K562 (cell line): ENCODE results near the gene INTS1. TPM values are rescaled to one million over a fixed set of nuclear protein-coding genes. Genes with fewer than 3 reads are reported as not detected.

ENCODE experiments used
- ATF1 ChIP-seq, 2 experiments: fragments of 450-650 bp in 1 of 2; IDR thresholded peaks; 2 replicates each; pipeline ENCODE4 v1.6.1; 2016; ENCODE audit warnings: missing compliant biosample characterization in 1 of 2, missing genetic modification characterization in 1 of 2
- BRCA1 ChIP-seq, 2 experiments: fragments of 450-650 bp in 1 of 2; sonication (generic) in 1 of 2; formaldehyde crosslinking in 1 of 2; IDR thresholded peaks; 2 replicates each; pipeline versions ENCODE4 v1.5.0 to v1.6.1; 2017 to 2020; ENCODE audit warnings: mild to moderate bottlenecking in 1 of 2, missing genetic modification reagents in 1 of 2
- HDAC1 ChIP-seq, 2 experiments: fragments of 450-650 bp; IDR thresholded peaks; 2 replicates each; pipeline ENCODE4 v1.6.1; 2016 to 2017; ENCODE audit warnings: inconsistent platforms in 1 of 2, mild to moderate bottlenecking in 1 of 2, moderate library complexity in 1 of 2
- KDM4B ChIP-seq, 2 experiments: fragments of 450-650 bp in 1 of 2; sonication (generic) in 1 of 2; IDR thresholded peaks; 2 replicates each; pipeline ENCODE4 v1.6.1; 2016 to 2017; ENCODE audit warnings: borderline replicate concordance in 2 of 2, antibody characterized with exemption in 1 of 2, low read depth in 1 of 2, mild to moderate bottlenecking in 1 of 2
- MAZ ChIP-seq, 2 experiments: fragments of 450-650 bp in 1 of 2; sonication (generic) in 1 of 2; formaldehyde crosslinking; IDR thresholded peaks in 1 of 2; conservative IDR thresholded peaks in 1 of 2; 2 replicates each; pipeline versions ENCODE4 v1.4.0 to v1.5.0; 2020; ENCODE audit warnings: mild to moderate bottlenecking in 1 of 2, missing genetic modification reagents in 1 of 2
- NONO ChIP-seq, 2 experiments: fragments of 200-400 bp in 1 of 2; fragments of 450-650 bp in 1 of 2; formaldehyde crosslinking in 1 of 2; IDR thresholded peaks; 2 replicates each; pipeline ENCODE4 v1.6.1; 2017; ENCODE audit warnings: low read depth in 2 of 2, mild to moderate bottlenecking in 2 of 2, moderate library complexity in 2 of 2, low read length in 1 of 2
- PHF8 ChIP-seq: fragments of 200-600 bp; sonication (generic); IDR thresholded peaks from 2 replicates; pipeline ENCODE4 v1.6.1; 2012; ENCODE audit warnings: mixed run types, mild to moderate bottlenecking, inconsistent platforms, low read length, moderate library complexity, borderline replicate concordance
- PTBP1 ChIP-seq: fragments of 200-400 bp; formaldehyde crosslinking; IDR thresholded peaks from 2 replicates; pipeline ENCODE4 v1.6.1; 2017; ENCODE audit warnings: low read depth, low read length
- RFX7 ChIP-seq: fragments of 250-450 bp; sonication (Bioruptor Pico); IDR thresholded peaks from 2 replicates; pipeline ENCODE4 v1.5.1; 2021; ENCODE audit warnings: mild to moderate bottlenecking
- SNIP1 ChIP-seq: fragments of 450-650 bp; IDR thresholded peaks from 2 replicates; pipeline ENCODE4 v1.7.1; 2017; ENCODE audit warnings: low read depth, mild to moderate bottlenecking
- TBL1XR1 ChIP-seq, 2 experiments: IDR thresholded peaks; 2 replicates each; pipeline ENCODE4 v1.6.1; 2012; ENCODE audit warnings: improper control_type of control experiment in 2 of 2, low read length in 2 of 2, mild to moderate bottlenecking in 1 of 2
- ZKSCAN1 ChIP-seq: fragments of 150-350 bp; IDR thresholded peaks from 2 replicates; pipeline ENCODE4 v1.6.1; 2016; ENCODE audit warnings: low read depth, low read length
- ZKSCAN3 ChIP-seq: fragments of 250-450 bp; sonication (Bioruptor Pico); IDR thresholded peaks from 2 replicates; pipeline ENCODE4 v1.4.0; 2020
- ZNF121 ChIP-seq: sonication (generic); formaldehyde crosslinking; conservative IDR thresholded peaks from 2 replicates; pipeline ENCODE4 v1.8.0; 2022; ENCODE audit warnings: missing genetic modification reagents
- ZNF140 ChIP-seq: fragments of 250-450 bp; sonication (Bioruptor Pico); IDR thresholded peaks from 2 replicates; pipeline ENCODE4 v1.8.0; 2021; ENCODE audit warnings: moderate library complexity, mild to moderate bottlenecking, inconsistent platforms
- ZNF253 ChIP-seq: fragments of 250-450 bp; sonication (Bioruptor Pico); conservative IDR thresholded peaks from 2 replicates; pipeline ENCODE4 v1.6.1; 2021; ENCODE audit warnings: mild to moderate bottlenecking
- polyA plus RNA-seq, 8 experiments: library from polyadenylated mRNA; depleted of rRNA in 4 of 8; stranded (reverse) in 5 of 8; unstranded in 3 of 8; fragments of >200 nt; fragmentation: Nextera tagmentation in 2 of 8; fragmentation: Illumina TruSeq in 1 of 8; extraction: Ambion mirVana in 2 of 8; extraction: Trizol in 1 of 8; gene quantifications; 2 replicates each; pipeline versions ENCODE4 v1.2.1 to v1.2.3, GENCODE V29; 2011 to 2014; ENCODE audit warnings: inconsistent platforms in 1 of 8, missing spikeins in 1 of 8
- total RNA-seq, 7 experiments: library from RNA; depleted of rRNA in 6 of 7; stranded (reverse); fragments of >200 nt in 6 of 7; fragmentation: Illumina TruSeq in 2 of 7; extraction: Trizol in 2 of 7; gene quantifications; 2 replicates each; pipeline versions ENCODE4 v1.2.1 to v1.2.3, GENCODE V29; 2011 to 2021; ENCODE audit warnings: low replicate concordance in 1 of 7
- TF ChIP-seq, protein P1 (sequence below): IDR thresholded peaks from 2 replicates; pipeline ENCODE4 v1.6.1; 2011; ENCODE audit not compliant: insufficient read length; ENCODE audit errors: extremely low read depth
- TF ChIP-seq, protein P2 (sequence below): fragments of 250-450 bp; sonication (Bioruptor Pico); IDR thresholded peaks from 2 replicates; pipeline ENCODE4 v1.8.0; 2022; ENCODE audit warnings: moderate library complexity, mild to moderate bottlenecking, inconsistent platforms
- TF ChIP-seq, protein P3 (sequence below): fragments of 250-450 bp; sonication (Bioruptor Pico); IDR thresholded peaks from 2 replicates; pipeline ENCODE4 v1.5.1; 2021; ENCODE audit warnings: mild to moderate bottlenecking
- TF ChIP-seq, protein P4 (sequence below): sonication (generic); formaldehyde crosslinking; IDR thresholded peaks from 2 replicates; pipeline ENCODE4 v1.8.0; 2022; ENCODE audit warnings: missing genetic modification reagents, mild to moderate bottlenecking, moderate library complexity, borderline replicate concordance
- TF ChIP-seq, protein P5 (sequence below), 3 experiments: fragments of 200-800 bp in 1 of 3; sonication (Bioruptor generic) in 1 of 3; sonication (generic) in 1 of 3; formaldehyde crosslinking in 1 of 3; IDR thresholded peaks; 2 replicates each; pipeline versions ENCODE4 v1.6.1 to v1.8.0; 2016 to 2022; ENCODE audit warnings: mild to moderate bottlenecking in 2 of 3, missing compliant biosample characterization in 2 of 3, missing genetic modification characterization in 2 of 3, missing genetic modification reagents in 1 of 3

The INTS1 gene
- total and polyA plus RNA-seq, 9 of the 15 experiments (the other 6 are each of a cell fraction or from before 2014, with no cell fraction given) = 0.34 to 119 (median 18.5) TPM

DNA sequence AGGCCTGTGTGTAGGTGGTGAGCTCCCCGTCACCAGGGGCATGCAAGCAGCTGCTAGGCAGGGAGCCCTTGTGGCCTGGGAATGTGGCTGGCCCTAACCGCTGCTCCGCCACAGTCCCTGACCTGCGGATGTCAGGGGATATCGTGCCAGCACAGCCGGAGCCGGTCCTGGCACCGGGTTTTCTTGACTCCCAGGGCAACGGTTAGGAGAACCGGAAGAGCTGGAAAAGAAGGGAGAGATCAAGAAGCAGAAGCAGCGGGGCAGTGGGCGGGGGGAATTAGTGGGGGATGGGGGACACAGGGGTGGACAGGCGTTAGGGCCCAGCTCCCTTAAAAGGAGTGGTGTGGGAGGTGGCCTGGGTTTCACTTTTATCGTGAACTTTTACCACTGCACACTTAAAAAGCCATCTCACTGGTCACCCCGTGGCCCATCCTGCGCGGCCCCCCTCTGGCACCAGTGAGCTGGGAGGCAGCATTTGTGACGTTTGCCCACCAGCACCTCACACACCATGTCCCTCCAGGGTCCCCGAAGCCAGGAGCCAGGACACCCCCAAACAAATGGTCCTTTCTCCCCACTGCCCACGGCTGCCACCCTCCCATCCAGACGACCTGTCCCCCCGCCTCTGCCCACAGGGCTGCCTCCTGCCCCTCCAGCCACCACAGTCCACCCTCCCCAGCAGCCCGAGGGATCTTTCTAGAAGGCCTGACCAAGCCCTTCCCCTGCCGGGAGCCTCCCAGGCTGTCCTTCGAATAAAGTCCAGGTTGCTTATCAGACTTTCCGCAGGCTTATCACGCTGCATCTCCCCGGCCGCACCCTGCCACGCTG is 43.2 kb downstream of the INTS1 start (continued):
- TF ChIP-seq, protein P1, sequence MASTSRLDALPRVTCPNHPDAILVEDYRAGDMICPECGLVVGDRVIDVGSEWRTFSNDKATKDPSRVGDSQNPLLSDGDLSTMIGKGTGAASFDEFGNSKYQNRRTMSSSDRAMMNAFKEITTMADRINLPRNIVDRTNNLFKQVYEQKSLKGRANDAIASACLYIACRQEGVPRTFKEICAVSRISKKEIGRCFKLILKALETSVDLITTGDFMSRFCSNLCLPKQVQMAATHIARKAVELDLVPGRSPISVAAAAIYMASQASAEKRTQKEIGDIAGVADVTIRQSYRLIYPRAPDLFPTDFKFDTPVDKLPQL = peak; percentile 46
- peak; percentile 48; the same call in 1 of the 2 replicates for TF ChIP-seq PHF8
- no peak for TF ChIP-seq ZKSCAN3 (CRISPR knock-in tag)
- TF ChIP-seq ZNF253 = no peak
- peak in 1 of 2 experiments; percentile 38; a peak in 1 of 4 replicates for TF ChIP-seq NONO (IDR thresholded peaks at IDR 0.05; ENCODE audit: low read depth in 2 of 2, low read length in 1 of 2)
- no peak for TF ChIP-seq RFX7 (CRISPR knock-in tag)
- TF ChIP-seq MAZ (CRISPR knock-in tag; conservative IDR thresholded peaks at IDR 0.05 in 1 of 2, IDR thresholded peaks at IDR 0.05 in 1 of 2) = peak; percentile 71 to 86
- 0 out of 2 replicates have a peak, but pooled peaks have one; percentile 58 for TF ChIP-seq ZKSCAN1
- no peak for TF ChIP-seq SNIP1
- TF ChIP-seq ATF1 (CRISPR knock-in tag; IDR thresholded peaks at IDR 0.05) = no peak
- 0 out of 2 replicates have a peak, but pooled peaks have one; percentile 57 for TF ChIP-seq ATF1 (tag; IDR thresholded peaks at IDR 0.05)
- TF ChIP-seq PTBP1 = peak; percentile 92; the same call in 1 of the 2 replicates
- TF ChIP-seq KDM4B (IDR thresholded peaks at IDR 0.05; ENCODE audit: borderline replicate concordance in 2 of 2, low read depth in 1 of 2) = peak in 1 of 2 experiments; percentile 59; a peak in 2 of 4 replicates
- peak; percentile 91 to 93 for TF ChIP-seq HDAC1 (IDR thresholded peaks at IDR 0.05)
- TF ChIP-seq, protein P2, sequence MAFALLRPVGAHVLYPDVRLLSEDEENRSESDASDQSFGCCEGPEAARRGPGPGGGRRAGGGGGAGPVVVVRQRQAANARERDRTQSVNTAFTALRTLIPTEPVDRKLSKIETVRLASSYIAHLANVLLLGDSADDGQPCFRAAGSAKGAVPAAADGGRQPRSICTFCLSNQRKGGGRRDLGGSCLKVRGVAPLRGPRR = no peak
- no peak for TF ChIP-seq ZNF140
- no peak for TF ChIP-seq TBL1XR1 (IDR thresholded peaks at IDR 0.05; ENCODE audit: low read length in 2 of 2)
- no peak for TF ChIP-seq BRCA1 (IDR thresholded peaks at IDR 0.05)
- peak; percentile 72; the same call in 1 of the 2 replicates for TF ChIP-seq BRCA1 (CRISPR knock-in tag; IDR thresholded peaks at IDR 0.05)
- TF ChIP-seq, protein P3, sequence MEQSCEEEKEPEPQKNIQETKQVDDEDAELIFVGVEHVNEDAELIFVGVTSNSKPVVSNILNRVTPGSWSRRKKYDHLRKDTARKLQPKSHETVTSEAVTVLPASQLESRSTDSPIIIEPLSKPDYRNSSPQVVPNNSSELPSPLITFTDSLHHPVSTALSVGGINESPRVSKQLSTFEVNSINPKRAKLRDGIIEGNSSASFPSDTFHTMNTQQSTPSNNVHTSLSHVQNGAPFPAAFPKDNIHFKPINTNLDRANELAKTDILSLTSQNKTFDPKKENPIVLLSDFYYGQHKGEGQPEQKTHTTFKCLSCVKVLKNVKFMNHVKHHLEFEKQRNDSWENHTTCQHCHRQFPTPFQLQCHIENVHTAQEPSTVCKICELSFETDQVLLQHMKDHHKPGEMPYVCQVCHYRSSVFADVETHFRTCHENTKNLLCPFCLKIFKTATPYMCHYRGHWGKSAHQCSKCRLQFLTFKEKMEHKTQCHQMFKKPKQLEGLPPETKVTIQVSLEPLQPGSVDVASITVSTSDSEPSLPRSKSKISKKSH = no peak
- TF ChIP-seq, protein P4, sequence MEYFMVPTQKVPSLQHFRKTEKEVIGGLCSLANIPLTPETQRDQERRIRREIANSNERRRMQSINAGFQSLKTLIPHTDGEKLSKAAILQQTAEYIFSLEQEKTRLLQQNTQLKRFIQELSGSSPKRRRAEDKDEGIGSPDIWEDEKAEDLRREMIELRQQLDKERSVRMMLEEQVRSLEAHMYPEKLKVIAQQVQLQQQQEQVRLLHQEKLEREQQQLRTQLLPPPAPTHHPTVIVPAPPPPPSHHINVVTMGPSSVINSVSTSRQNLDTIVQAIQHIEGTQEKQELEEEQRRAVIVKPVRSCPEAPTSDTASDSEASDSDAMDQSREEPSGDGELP (CRISPR knock-in tag) = peak; percentile 91
- TF ChIP-seq ZNF121 (CRISPR knock-in tag) = peak; percentile 37; the same call in 1 of the 2 replicates
- TF ChIP-seq, protein P5, sequence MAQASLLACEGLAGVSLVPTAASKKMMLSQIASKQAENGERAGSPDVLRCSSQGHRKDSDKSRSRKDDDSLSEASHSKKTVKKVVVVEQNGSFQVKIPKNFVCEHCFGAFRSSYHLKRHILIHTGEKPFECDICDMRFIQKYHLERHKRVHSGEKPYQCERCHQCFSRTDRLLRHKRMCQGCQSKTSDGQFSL (CRISPR knock-in tag; IDR thresholded peaks at IDR 0.05) = peak; percentile 51; the same call in 1 of the 2 replicates
- TF ChIP-seq, protein P5 (tag; IDR thresholded peaks at IDR 0.05) = no peak
